Mammary epithelial cell (primary cell): ENCODE measurements around the gene ADSS1.

ENCODE experiments used
- EZH2 ChIP-seq: IDR thresholded peaks from 2 replicates; pipeline ENCODE4 v1.6.1; 2012; ENCODE audit warnings: low read length, inconsistent platforms, borderline replicate concordance
- TF ChIP-seq, protein P1 (sequence below), 2 donors: IDR thresholded peaks in 1 of 2; conservative IDR thresholded peaks in 1 of 2; 2 replicates each; pipeline ENCODE4 v1.5.1; 2011 to 2012; ENCODE audit warnings: inconsistent platforms in 2 of 2, low read length in 2 of 2, mild to moderate bottlenecking in 2 of 2, control low read depth in 1 of 2, low read depth in 1 of 2; ENCODE audit not compliant: insufficient read depth in 1 of 2; ENCODE audit errors: extremely low read depth in 1 of 2

DNA sequence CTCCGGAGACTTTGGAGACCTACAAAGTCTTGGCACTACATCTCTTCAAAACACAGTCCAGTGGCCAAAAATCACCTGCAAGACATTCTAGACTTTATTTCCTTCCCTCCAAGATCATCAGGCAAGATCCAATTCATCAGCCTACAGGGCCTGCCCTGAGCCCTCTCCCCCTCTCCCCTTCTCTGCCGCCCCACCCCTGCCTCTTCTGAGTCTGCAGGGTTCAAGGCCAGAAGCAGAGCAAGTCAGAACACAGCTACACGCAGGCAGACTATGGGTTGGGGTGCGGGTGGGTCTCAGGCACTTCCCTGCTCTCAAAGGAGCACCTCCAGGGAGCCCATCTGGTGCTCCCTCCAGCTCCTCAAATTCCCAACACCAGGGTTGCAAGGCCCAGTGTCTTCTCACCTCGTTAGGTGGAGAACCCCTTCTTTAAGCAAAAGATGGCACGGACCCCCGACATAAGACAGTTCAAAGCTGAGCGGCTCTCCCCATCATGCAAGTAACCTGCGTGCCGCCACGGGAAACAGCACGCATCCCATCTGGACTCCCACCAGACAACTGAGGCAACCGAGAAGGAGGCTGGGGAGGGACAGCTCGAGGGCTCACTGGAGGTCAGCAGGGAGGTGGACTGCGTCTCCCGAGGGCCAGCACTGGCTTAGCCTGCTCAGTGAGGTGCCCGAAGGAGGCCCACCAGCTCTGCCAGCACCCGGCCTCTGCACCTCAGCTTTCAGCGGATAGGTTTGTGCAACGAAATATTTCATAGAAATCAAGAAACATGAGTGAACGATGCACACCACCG, 40.2 kb upstream of the ADSS1 start:
- TF ChIP-seq, protein P1, sequence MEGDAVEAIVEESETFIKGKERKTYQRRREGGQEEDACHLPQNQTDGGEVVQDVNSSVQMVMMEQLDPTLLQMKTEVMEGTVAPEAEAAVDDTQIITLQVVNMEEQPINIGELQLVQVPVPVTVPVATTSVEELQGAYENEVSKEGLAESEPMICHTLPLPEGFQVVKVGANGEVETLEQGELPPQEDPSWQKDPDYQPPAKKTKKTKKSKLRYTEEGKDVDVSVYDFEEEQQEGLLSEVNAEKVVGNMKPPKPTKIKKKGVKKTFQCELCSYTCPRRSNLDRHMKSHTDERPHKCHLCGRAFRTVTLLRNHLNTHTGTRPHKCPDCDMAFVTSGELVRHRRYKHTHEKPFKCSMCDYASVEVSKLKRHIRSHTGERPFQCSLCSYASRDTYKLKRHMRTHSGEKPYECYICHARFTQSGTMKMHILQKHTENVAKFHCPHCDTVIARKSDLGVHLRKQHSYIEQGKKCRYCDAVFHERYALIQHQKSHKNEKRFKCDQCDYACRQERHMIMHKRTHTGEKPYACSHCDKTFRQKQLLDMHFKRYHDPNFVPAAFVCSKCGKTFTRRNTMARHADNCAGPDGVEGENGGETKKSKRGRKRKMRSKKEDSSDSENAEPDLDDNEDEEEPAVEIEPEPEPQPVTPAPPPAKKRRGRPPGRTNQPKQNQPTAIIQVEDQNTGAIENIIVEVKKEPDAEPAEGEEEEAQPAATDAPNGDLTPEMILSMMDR (conservative IDR thresholded peaks at IDR 0.05 in 1 of 2, IDR thresholded peaks at IDR 0.05 in 1 of 2; ENCODE audit: extremely low read depth in 1 of 2, insufficient read depth in 1 of 2, low read depth in 1 of 2, low read length in 2 of 2), result no peak
- TF ChIP-seq EZH2, result no peak
